Ishikawa (cell line): ENCODE data around the gene DDX5.

Experiments
- CEBPB ChIP-seq: IDR thresholded peaks from 2 replicates; pipeline ENCODE4 v1.6.1; 2012
- CREB1 ChIP-seq: IDR thresholded peaks from 2 replicates; pipeline ENCODE4 v1.6.1; 2012; ENCODE audit warnings: low read depth
- EGR1 ChIP-seq: IDR thresholded peaks from 2 replicates; pipeline ENCODE4 v1.6.1; 2012
- EP300 ChIP-seq: IDR thresholded peaks from 2 replicates; pipeline ENCODE4 v1.6.1; 2012; ENCODE audit warnings: borderline replicate concordance
- FOXM1 ChIP-seq: IDR thresholded peaks from 2 replicates; pipeline ENCODE4 v1.6.1; 2012; ENCODE audit warnings: low read depth, borderline replicate concordance
- NFIC ChIP-seq: IDR thresholded peaks from 2 replicates; pipeline ENCODE4 v1.6.1; 2012
- RAD21 ChIP-seq: IDR thresholded peaks from 2 replicates; pipeline ENCODE4 v1.6.1; 2012; ENCODE audit warnings: low read depth
- TAF1 ChIP-seq: IDR thresholded peaks from 2 replicates; pipeline ENCODE4 v1.6.1; 2012; ENCODE audit warnings: low read depth, mild to moderate bottlenecking
- TCF12 ChIP-seq: IDR thresholded peaks from 2 replicates; pipeline ENCODE4 v1.6.1; 2012; ENCODE audit warnings: low read depth
- TEAD4 ChIP-seq: IDR thresholded peaks from 2 replicates; pipeline ENCODE4 v1.6.1; 2012
- YY1 ChIP-seq: IDR thresholded peaks from 2 replicates; pipeline ENCODE4 v1.6.1; 2012; ENCODE audit warnings: low read depth
- ZBTB7A ChIP-seq: IDR thresholded peaks from 2 replicates; pipeline ENCODE4 v1.6.1; 2012; ENCODE audit warnings: low read depth
- TF ChIP-seq, protein P1 (sequence below): IDR thresholded peaks from 2 replicates; pipeline ENCODE4 v1.6.1; 2012
- TF ChIP-seq, protein P2 (sequence below): IDR thresholded peaks from 2 replicates; pipeline ENCODE4 v1.6.1; 2012; ENCODE audit warnings: low read depth, mild to moderate bottlenecking
- TF ChIP-seq, protein P3 (sequence below): IDR thresholded peaks from 2 replicates; pipeline ENCODE4 v1.6.1; 2012

Gene DDX5

DNA sequence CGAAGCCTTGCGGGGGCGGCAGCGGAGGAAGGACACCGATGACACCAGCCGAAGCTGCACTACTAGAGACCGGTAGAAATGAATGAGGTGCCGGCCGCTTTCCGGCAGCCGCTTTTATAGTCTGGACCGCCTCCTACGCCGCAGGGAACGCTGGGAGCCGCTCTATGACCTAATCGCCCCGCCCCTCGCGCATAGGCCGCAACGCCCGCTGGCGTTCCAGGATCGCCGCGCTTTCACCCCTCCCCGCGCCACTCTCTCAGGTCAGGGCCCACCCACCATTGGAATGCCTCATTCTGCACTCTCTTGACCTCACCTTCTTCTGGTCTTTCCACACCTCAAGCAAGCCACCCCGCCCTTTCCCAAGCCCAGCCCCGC lies at the start of gene DDX5:
Gene DDX5, minus strand, starts transcription at position 89 of the 375 bp plus-strand sequence. CDS start 170 bp downstream, outside the sequence.
- peak; percentile 64 for TF ChIP-seq TEAD4
- TF ChIP-seq EGR1: peak; percentile 98
- 0 out of 2 replicates have a peak, but pooled peaks have one; percentile 11 for TF ChIP-seq NFIC
- no peak for TF ChIP-seq CEBPB
- peak; percentile 16; the same call in 1 of the 2 replicates for TF ChIP-seq EP300
- TF ChIP-seq TAF1: peak; percentile 95
- TF ChIP-seq CREB1: peak; percentile 57; the same call in 1 of the 2 replicates
- TF ChIP-seq, protein P1, sequence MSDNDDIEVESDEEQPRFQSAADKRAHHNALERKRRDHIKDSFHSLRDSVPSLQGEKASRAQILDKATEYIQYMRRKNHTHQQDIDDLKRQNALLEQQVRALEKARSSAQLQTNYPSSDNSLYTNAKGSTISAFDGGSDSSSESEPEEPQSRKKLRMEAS: no peak

DNA sequence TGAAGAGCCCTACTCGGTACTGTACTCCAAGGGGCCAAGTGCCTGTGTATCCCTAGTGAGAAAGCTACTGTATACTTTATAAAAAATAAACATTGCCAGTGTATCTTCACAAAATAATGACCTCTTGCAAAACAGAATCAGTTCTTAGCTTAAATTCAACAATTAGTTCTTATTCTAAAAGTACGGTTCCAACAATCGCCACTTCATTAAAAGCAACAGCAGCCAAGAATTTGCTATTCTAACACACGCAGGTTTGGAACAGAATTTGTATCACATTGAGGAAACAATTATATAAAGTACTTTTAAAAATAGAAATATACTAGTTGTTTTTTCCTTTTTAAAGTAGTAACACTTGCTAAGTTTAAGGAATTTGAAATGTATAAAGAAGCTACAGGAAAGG lies 49.2 kb upstream of the DDX5 start:
- TF ChIP-seq TAF1: no peak
- no peak for TF ChIP-seq FOXM1
- no peak for TF ChIP-seq YY1
- TF ChIP-seq, protein P2, sequence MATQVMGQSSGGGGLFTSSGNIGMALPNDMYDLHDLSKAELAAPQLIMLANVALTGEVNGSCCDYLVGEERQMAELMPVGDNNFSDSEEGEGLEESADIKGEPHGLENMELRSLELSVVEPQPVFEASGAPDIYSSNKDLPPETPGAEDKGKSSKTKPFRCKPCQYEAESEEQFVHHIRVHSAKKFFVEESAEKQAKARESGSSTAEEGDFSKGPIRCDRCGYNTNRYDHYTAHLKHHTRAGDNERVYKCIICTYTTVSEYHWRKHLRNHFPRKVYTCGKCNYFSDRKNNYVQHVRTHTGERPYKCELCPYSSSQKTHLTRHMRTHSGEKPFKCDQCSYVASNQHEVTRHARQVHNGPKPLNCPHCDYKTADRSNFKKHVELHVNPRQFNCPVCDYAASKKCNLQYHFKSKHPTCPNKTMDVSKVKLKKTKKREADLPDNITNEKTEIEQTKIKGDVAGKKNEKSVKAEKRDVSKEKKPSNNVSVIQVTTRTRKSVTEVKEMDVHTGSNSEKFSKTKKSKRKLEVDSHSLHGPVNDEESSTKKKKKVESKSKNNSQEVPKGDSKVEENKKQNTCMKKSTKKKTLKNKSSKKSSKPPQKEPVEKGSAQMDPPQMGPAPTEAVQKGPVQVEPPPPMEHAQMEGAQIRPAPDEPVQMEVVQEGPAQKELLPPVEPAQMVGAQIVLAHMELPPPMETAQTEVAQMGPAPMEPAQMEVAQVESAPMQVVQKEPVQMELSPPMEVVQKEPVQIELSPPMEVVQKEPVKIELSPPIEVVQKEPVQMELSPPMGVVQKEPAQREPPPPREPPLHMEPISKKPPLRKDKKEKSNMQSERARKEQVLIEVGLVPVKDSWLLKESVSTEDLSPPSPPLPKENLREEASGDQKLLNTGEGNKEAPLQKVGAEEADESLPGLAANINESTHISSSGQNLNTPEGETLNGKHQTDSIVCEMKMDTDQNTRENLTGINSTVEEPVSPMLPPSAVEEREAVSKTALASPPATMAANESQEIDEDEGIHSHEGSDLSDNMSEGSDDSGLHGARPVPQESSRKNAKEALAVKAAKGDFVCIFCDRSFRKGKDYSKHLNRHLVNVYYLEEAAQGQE: no peak
- TF ChIP-seq CREB1: no peak
- TF ChIP-seq TCF12: no peak
- TF ChIP-seq NFIC: no peak
- no peak for TF ChIP-seq RAD21
- TF ChIP-seq EP300: no peak
- TF ChIP-seq ZBTB7A: no peak
- TF ChIP-seq TEAD4: no peak

DNA sequence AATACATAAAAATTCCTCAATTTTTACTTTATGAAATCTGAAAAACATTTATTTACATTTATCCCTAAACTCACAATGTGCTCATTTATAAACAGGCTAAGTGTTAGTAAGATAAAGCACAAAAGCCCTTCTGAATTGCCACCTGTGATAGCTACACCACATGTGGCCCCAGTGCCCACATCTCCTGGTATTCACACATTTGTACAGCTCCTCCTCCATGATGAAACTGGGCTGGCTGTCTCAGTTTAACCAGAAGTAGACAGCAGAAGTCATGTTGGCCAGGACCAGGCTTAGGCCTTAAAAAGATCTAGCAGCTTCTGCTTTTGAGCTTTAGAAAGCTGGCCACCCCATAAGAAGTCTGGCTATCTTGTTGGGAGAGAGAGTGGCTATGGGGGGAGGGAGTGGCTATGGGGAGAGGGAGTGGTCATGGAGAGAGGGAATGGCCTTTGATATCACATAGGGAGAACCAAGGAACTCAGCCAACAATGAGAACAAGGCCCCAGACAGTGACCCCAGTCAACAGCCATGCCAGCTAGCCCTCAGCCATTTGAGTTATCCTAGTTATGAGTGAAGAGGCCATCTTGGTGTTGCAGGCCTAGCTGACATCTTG lies 48.0 kb upstream of the DDX5 start:
- TF ChIP-seq YY1 (0 out of 2 replicates have a peak, but pooled peaks have one; percentile 35), TEAD4 (no peak), EP300 (no peak)

DNA sequence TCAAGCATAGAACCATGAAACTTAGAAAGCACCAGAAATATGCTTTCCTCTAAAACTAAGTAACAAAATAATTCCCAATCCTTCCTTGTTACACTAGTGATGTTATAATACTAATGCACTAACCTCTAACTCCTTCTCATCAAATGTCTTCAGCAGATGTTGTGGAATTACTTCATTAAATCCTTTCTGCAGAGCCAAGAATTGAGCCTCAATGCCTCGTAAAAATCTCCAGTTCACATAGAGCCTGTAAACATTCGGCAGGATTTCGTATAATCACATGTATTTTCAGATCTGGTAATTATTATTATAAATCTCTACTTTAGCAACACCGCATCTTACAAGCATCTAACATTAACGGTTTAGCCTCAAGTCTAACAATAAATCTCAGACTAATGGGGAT lies 45.4 kb upstream of the DDX5 start:
- TF ChIP-seq EP300 (no peak), FOXM1 (no peak), TEAD4 (no peak), NFIC (no peak), RAD21 (no peak), TCF12 (no peak), YY1 (no peak), CREB1 (no peak), TAF1 (no peak)
- TF ChIP-seq, protein P3, sequence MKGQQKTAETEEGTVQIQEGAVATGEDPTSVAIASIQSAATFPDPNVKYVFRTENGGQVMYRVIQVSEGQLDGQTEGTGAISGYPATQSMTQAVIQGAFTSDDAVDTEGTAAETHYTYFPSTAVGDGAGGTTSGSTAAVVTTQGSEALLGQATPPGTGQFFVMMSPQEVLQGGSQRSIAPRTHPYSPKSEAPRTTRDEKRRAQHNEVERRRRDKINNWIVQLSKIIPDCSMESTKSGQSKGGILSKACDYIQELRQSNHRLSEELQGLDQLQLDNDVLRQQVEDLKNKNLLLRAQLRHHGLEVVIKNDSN: no peak
- TF ChIP-seq, protein P1: no peak

DNA sequence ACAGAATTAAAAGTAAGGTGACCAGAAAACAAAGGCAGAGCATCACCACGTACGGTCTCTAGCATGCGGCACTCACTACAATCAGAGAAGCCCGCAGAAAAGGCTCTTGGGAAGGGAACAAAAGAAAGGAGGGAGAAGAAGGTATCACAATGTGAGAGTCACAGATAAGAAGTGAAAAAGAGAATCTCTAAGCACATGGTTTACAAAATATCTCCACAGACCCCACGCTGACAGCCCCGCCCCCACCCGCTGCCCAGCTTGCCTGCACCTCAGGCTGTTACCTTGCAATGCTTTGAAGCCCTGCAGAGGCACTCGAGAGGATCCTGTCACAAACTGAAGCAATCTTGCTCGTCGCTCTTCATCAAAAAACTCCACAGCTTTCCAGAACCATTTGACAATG lies 41.2 kb upstream of the DDX5 start:
- TF ChIP-seq TEAD4: no peak
- no peak for TF ChIP-seq TCF12
- TF ChIP-seq RAD21: no peak
- no peak for TF ChIP-seq ZBTB7A
- TF ChIP-seq EP300: no peak
- no peak for TF ChIP-seq FOXM1
- TF ChIP-seq TAF1: no peak
- TF ChIP-seq CREB1: no peak
- TF ChIP-seq, protein P2: no peak
- TF ChIP-seq CEBPB: no peak
- TF ChIP-seq, protein P3: no peak
- no peak for TF ChIP-seq NFIC
- TF ChIP-seq EGR1: no peak
- TF ChIP-seq, protein P1: no peak
- TF ChIP-seq YY1: no peak

DNA sequence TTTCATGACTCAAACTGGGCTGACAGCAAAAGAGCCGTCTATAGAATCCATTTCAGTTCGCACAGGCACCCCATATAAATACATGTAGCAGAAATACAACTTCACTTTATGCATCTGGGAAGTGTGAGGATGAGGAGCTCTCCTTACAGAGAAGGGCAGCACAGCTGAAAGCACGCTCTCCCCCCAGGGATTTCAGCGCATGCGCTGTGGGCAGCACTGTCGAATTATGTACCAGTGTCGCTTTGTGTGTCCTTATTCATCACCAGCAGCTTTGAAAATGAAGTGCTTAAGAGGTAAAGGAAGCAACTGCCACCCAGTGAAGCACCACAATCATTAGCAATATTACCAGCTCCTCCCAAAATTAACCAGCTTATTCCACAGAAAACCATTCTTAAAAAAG lies 40.6 kb upstream of the DDX5 start:
- no peak for TF ChIP-seq CREB1
